NCI-H1417 treated with DMSO at 0.1 percent for 48 hours (cell line): ENCODE data around the gene TBX21.

Experiments used
- DNase-seq: peaks from one replicate; lab custom pipeline; 2025; lab: John Stamatoyannopoulos, UW

TBX21 gene

DNA sequence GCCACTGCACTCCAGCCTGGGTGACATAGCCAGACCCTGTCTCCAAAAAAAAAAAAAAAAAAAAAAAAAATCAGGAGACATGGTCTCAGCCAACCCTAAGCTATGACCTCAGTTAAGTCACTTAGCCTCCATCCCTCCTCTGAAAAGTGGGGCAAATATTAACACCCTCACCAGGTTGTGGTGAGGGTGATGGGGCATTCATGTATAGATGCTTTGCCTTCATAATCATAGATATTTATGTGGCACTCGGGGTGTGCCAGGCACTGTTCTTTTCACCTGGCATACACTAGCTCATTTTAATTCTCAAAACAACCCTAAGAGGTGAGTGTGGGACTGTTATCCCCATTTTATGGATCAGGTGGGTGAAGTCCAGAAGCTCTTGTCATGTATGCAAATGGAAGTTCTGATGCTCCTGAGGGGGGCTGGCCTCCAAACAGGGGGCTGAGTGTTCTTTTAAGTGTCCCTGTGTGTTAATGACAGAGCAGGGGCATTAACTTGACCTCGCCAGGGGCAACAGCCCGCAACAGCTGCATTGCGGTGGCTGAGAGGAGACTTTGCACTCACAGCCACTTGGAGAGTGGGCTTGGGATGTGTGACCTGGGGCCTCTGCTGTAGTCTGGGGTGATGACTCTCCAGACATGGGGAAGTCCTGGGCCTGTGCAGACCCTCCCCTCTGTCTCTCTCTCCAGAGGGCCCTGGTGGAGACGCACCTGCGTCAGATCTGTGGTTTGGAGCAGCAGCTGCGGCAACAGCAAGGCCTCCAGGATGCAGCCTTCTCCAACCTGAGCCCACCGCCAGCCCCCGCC is 34.9 kb upstream of the TBX21 start:
- DNase-seq = no peak

DNA sequence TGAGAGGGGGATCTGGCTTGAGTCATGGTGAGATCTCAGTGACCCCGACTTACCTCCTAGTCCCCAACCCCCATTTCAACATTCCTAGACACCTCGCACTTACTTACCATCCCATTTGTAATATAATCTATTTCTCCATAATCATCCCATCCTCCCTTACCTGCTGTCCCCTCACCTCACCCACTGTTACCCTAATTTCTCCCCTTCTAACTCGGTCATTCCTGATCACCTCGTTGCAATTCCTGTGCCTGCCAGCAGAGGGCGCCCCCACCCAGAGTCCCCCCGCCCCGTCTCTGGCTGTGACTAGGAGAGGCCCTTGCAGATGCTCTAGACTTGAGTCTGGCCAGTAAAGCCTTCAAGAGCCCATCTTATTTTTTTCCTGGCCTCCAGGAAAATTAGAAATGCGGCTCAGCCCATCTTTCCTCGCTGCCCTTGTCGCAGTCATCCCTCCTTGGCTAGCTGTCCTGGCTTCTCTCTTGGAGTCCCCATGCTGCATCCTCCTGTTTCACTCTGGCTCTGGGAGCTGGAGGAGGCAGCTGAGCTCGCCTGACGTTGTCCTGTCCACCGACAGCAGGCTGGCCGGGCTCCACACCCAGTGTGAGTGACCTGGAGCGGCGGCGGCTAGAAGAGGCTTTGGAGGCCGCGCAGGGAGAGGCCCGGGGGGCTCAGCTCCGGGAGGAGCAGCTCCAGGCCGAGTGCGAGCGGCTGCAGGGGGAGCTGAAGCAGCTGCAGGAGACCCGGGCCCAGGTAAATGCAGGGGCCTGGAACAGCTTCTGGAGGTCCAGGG is 34.1 kb upstream of the TBX21 start:
- no peak for DNase-seq

DNA sequence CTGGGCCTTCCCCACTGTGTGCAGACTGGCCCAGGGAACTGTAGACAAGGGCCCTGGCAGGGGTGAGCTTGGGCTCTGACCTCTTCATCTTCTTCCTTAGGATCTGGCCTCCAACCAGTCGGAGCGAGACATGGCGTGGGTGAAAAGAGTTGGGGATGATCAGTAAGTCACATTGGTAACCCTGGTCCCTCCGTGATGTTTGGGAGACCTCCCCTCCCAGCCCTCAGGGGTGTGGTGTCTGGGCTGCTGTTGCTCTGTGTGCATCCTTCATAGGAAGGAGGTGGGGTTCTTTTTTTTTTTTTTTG is 33.5 kb upstream of the TBX21 start:
- no peak for DNase-seq

DNA sequence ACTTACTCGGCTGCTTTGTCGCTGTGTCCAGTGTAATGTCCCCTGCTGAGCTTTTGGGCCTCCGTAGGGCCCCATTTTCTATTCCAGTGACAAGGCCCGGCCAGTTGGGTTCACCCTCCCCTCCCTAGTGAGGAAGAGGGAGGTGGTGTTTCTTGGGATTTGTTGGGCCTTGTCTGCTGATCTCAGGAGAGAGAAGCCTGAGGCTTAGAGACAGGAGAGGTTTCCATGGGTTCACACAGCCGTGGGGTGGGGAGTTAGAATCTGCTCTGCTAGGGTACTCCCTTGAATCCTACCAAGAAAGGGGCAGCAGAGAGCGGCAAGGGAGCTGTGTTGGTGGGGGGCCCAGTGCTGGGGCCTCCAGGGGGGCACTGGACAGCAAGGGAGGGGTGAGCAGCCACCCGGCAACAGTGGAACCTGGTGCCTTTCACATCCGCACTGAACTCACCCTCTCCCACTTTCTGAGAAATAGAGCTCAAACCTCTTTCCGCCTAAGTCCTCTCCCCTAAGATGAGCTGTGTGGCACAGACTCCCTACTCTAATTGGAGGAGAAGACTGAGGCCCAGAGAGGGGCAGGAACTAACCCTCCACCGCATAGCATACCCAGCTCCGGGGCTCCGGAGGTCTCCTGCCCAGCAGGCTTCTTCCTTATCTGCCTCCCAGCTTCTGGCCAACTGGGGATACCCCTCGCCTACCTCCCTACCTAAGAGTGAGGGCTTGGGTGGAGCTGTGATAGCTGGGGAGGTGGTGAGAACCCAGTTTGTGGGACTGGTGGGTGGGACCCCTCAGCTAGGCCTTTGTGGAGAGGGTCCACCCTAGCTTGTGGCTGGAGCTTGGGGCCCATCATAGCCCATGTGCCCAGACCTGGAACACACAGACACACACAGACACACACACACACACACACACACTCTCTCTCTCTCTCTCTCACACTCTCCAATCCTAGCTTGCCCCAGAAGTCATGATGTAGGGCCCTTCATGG is 32.3 kb upstream of the TBX21 start:
- no peak for DNase-seq

DNA sequence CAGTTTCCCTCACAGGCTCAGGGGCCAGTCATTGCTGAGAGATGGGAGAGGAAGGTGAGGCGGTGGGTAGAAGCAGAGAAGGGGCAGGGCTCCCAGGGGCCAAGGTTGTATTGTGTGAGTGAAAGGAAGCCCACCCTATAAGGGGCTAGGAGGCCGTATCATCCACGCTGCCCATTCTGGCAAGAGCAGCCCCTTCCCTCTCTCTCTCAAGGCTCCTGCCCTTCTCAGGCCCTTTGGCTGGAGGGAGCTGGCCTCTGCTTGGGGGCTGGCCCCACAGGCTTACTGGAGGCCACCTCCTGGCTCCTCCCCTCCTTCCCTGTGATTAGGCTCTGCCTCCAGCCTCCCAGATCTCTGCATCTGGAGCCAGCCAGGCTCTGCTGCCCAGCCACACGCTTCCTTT is 31.4 kb upstream of the TBX21 start:
- DNase-seq = no peak

DNA sequence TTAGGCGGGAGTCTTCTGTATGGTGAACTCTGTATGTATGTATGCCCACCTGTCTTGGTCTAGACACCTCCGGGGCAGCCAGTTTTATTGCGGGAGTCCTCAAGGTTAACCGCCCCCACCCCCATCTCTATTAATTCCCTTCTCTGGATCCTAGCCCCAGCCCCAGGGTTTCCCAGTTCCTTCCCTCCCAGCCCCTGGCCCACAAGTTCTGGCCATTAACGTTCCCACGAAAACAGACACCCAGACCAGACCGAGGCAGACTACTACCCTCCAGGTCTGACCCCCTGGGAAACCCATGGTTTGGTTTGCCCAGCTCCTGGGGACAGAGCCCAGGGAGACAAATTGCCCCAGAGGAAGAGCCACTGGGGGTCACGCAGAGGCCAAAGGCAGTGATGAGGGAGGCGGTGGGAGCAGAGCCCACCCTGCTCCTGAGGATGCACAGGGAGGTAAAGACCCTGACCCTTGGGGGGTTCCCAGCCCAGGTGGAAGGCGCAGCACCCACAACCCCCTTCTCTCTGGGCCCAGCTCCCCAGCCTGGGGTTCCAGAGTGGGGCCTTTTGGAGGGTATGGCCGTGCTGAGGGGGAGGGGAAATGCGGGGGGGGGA is 30.5 kb upstream of the TBX21 start:
- no peak for DNase-seq

DNA sequence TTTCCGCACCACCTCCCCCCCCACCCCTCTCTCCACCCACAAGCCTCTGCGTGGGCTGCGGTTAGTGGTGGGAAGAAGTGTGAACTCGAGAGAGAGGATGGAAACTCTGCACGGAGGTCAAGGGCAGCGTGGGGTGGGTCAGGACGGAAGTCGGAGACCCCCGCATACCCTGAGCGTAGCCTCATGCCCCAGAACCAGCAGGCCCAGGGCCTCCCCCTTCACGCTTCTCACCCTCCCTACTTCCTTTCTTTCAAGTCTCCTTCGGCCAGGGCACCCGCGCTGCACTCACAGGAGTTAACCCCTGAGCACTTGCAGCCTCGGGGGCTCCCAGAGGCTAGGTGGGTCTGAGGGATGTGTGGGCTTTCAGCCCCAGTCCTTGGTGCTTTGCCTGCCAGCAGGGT is 29.8 kb upstream of the TBX21 start:
- no peak for DNase-seq

DNA sequence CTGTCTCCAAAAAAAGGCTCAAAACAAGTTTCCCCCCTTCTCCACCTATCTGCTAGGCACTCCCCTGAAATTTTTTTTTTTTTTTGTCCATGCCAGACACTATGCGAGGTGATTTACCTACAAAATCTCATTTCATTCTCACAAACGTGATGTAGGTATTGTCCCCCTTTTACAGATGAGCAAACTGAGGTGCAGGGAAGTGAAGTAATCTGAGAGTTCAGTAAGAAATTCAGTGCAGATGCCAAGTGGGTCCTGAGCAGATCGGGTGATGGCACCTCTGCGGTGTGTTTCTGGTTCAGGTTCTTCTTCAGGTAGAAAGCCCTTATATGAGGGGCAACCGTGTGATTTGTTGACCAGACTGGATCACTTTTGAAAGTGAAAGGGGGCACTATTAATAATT is 29.4 kb upstream of the TBX21 start:
- DNase-seq = no peak

DNA sequence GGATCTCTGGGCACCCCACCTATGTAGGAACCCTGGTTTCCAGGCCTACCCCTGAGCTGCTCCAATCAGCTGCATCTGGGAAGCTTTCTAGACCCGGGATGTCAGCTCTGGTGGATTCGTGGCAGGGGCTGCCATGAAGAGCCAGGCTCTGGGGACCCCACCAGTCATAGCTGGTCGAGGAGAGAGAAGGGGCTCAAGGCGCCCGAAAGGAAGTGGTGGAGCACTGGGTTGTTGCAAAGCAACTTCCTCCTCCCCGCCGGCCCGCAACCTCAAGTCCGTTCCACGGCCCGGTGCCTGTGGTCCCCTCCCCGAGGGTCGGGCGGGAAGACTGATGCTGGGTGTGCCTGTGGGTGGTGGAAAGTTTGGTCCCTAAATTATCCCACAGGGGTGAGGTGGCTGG is 28.9 kb upstream of the TBX21 start:
- no peak for DNase-seq

DNA sequence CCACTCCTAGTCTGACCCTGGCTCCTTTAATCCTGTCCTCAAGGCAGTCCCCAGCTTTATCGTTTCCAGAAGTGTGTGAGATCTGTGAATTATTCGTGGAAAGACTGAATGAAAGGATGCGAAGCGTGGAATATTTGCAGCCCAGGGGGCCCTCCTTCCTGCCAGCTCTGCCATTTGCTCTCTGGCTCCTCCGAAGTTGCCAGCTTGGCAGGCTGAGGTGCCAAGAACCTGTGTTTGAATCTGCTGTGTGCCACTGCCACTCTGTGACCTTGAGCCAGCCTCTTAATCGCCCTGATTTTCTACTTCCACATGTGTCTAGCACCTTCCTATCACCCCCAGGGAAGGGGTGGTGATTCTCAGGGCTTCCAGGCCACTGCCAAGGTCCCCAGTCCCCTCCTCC is 28.3 kb upstream of the TBX21 start:
- DNase-seq = no peak

DNA sequence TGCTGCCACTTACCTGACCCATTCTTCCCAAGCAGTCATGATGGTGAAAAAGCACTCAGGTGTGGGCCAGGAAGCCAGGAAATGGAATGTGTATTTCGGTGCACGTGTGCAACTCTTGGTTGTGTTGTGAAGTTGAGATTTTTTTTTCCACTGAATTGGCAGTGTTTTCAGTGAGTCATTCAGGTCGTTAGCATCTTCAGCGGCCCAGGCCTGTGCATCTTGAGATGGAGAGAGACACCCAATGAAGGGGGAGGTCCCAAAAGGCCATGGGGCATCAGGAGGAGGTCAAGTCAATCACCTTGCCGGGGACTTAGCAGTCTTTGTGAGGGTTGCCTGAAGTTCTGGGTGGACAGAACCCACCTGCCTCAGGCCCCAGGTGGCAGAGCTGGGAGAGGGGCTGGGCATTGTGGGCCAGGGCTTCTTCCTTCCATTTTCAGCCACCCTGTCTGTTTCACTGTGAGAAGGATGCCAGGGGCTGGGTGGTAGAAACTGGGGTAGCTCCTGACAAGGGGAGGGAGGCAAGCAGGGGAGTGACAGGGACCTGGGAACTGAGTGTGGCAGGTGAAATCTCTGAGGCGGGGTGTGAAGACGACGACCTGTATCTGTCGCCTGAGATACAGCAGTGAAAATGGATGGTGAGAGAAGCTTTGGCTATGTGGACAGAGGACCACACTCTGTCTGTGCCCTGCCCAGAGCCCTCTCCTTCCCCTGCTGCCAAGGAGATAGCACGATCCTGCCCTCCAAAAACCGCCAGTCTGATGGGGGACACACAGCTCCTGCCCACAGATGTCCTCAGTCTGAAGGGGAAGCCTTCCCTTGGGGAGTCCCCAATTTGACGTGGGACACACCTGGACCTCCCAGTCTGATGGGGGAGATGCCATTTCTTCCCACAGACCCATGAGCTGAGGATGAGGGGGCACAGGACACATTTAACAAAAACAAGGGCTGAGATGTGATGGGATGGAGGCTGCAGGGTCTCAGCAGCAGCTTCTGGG is 27.2 kb upstream of the TBX21 start:
- no peak for DNase-seq

DNA sequence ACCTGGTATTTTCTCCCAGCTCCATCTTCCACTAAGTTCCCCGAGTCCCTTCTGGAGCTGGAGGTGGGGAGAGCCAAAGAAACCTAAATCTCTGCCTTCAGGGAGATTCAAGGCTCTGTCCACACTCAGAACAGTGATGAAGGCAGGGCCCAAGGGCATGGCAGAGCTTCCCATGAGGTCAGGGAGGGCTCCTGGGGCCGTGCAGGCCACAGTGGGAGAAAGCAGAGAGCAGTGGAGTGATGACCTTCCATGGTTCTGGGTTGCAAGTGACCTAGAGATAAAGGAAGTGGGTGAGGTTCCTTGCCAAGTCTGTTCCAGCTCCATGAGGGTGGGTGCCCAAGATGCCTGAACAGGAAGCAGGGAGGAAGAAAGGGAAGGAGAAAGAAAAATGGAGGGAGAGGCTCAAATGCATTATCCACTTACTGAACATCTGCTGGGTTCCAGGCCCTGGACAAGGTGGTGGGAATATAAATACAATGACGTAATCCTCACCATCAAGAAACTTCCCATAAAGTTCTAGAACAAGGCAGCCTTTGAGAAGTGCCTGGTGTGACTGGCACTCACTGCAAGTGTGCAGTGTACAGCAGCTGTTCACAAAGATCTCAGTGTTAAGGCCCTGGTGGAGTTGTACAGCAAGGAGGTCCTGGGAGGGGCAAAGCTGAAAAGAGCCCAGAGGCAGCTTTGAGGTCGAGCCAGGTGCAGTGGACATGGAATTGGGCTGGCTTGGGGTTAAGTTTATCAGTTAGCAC is 25.8 kb upstream of the TBX21 start:
- DNase-seq = no peak

DNA sequence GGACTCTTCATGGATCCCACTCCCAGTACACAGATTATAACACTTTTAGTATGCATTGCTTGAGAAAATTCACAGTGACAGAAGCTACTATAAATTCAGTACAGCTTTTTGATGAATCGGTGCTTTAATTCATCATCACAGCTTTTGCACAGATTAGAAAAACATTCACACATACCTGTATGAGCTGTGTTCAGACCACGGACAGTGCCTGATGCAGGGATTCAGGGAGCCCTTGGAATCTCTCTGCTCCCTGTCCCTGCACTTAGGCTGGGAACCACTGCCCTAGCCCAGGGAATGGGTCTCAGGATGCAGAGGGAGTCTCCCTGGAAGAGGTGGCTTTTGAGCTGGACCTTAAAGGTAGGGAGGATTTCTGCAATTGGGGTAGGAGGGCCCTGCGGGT is 25.2 kb upstream of the TBX21 start:
- no peak for DNase-seq

DNA sequence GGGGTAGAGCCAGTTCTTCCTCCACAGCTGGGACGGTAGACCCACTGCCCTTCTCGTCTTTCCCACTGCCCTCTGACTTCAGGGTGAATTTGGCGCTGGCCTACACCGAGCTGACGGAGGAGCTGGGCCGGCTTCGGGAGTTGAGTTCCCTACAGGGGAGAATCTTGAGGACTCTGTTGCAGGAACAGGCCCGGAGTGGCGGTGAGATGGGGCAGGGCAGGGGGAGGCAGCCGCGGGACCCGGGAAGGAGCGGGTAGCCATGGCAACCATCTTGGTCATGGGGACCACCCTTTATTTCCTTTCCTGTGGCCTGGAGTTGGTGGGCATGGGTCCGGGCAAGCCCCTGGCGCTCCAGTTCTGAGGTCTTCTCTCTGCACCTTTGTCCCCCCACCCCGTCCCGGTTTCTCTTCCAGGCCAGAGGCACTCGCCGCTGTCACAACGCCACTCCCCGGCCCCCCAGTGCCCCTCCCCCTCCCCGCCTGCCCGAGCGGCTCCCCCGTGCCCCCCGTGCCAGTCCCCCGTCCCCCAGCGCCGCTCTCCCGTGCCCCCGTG is 24.6 kb upstream of the TBX21 start:
- DNase-seq = no peak

DNA sequence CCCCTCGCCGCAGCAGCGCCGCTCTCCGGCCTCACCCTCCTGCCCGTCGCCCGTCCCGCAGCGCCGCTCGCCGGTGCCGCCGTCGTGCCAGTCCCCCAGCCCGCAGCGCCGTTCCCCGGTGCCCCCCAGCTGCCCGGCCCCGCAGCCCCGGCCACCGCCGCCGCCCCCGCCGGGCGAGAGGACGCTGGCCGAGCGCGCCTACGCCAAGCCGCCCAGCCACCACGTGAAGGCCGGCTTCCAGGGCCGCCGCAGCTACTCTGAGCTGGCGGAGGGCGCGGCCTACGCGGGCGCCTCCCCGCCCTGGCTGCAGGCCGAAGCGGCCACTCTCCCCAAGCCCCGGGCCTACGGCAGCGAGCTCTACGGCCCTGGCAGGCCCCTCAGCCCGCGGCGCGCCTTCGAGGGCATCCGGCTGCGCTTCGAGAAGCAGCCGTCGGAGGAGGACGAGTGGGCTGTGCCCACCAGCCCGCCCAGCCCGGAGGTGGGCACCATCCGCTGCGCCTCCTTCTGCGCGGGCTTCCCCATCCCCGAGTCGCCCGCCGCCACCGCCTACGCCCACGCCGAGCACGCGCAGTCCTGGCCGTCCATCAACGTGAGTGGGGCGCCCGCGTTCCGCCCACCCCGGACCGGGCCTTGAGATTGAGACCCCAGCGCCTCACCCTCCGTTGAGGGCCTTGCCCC is 24.0 kb upstream of the TBX21 start:
- no peak for DNase-seq

DNA sequence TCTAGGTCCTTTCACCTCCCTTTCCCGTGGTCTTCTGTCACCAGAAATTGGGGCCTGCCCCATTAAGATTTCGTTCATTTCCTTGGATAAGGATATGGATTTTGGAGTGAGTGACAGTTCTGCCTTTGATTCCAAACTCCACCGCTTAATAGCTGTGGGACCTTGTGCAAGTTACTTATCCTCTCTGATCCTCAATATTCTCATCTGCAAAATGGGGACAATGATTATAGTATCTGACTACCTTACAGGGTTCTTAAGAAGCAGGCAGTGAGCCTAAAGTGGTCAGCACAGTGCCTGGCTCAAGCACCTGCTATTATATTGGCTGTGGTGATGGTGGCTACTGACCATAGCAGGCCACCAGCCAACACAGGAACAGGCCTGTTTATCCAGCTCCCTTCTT is 23.4 kb upstream of the TBX21 start:
- DNase-seq = no peak

DNA sequence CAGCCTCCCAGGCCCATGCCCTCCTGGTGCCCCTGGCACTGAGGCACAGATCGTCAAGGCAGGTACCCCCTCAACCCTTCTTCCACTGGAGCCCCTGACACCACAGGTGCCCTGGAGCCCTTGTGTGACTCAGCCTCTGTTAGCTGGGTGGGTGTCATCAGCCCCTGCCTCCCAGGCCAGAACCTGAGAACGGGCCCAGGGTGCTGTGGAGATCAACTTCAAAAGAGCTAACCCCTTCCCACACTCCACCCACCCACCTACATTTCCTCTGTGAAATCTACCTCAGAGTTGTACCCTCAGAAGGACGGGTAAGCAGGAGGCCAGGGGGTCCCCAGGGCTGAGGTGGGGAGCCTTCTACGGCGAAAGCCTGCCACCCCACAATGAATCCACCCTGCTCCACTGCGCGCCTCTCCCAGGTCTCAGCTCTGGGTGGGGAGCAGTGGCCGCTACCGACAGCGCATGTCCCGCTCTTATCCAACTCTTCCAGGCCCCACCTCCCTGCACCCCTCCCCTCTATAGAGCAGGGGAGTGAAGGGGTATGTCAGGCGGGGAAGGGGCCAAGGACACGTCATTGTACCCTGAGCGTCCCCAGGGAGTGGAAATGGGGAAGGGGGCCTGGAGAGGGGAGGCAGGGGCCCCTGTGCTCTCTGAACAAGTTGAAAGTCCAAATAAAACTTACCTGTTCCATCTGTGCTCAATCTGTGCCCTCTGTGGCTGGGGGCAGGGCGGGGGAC is 21.5 kb upstream of the TBX21 start:
- no peak for DNase-seq

DNA sequence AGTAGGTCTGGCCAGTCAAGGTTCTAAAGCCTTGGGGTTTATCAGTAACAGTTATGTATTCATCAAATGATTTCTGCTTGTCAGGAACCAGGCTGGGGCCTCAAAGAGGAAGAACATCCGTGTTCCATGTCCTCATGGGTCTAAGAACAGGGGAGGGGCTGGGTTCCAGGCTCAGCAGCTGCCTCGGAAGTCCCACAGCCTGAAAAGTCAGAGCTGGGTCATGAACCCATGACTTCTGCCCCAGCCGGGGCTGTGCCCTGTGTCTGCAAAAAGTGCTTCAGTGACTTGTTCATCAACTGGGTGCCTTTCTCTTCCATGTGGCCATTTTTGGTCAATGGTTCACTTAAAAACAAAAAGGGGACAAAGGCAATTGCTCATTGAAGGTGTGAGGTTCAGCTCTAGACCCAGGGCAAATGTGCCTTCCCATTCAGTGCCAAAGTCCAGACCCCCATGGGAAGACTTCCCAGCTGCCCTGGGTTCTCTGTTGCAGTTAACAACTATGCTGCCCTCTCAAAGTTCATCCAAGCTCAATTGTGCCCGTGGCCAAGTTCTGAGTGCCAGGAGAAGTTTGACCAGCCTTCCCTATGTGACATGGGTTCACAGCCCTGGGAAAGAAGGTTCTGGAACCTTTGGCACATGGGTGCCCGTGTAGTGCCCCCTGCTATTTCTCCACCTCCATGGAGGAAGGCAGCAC is 20.6 kb upstream of the TBX21 start:
- no peak for DNase-seq
